ENCODE data around the gene EMILIN1. TPM values are rescaled to one million over a fixed set of nuclear protein-coding genes. Genes with fewer than 3 reads are reported as not detected.
"Not testable (repeated sequence)": the region's sequence is repeated elsewhere in the genome, so short reads cannot be mapped to it uniquely, and the experiment has no call there.

The EMILIN1 gene
- total RNA-seq, 1 donor from 2014 or later = 0.87 TPM

- intact Hi-C loops (cut with micrococcal nuclease) = no loop called here
- H3K9me3 Mint-ChIP-seq = no peaks in the 10 kb centered on the region
- peaks cover 20% of the 10 kb centered on the region for H3K4me1 Mint-ChIP-seq (ENCODE audit: low read depth)
- H3K27me3 Mint-ChIP-seq (ENCODE audit: low read depth) = no peaks in the 10 kb centered on the region
- H3K4me3 Mint-ChIP-seq (ENCODE audit: low read depth) = no peak overlapping the region
- H3K36me3 Mint-ChIP-seq (ENCODE audit: low read depth) = peaks cover 66% of the 10 kb centered on the region
- H3K27ac Mint-ChIP-seq = no peak overlapping the region
- DNase-seq (ENCODE audit: low spot score) = no peak
Observed at GRCh38 chr2:27065128-27065527, 13.3 kb upstream of the EMILIN1 start.

- Mint-ChIP-seq H3K27me3 (ENCODE audit: low read depth) (no peaks in the 10 kb centered on the region), H3K4me3 (ENCODE audit: low read depth) (no peak overlapping the region), H3K27ac (no peak overlapping the region), H3K9me3 (no peaks in the 10 kb centered on the region), H3K4me1 (ENCODE audit: low read depth) (peaks cover 28% of the 10 kb centered on the region), H3K36me3 (ENCODE audit: low read depth) (peaks cover 68% of the 10 kb centered on the region)
- intact Hi-C loops (cut with micrococcal nuclease) = no loop called here
- no peak for DNase-seq (ENCODE audit: low spot score)
Observed at GRCh38 chr2:27067385-27067784, 11.0 kb upstream of the EMILIN1 start.

- Mint-ChIP-seq H3K27me3 (ENCODE audit: low read depth) (no peaks in the 10 kb centered on the region), H3K36me3 (ENCODE audit: low read depth) (peaks cover 55% of the 10 kb centered on the region), H3K4me3 (ENCODE audit: low read depth) (peak overlapping the region; percentile 98), H3K27ac (peak overlapping the region; percentile 47), H3K9me3 (no peaks in the 10 kb centered on the region), H3K4me1 (ENCODE audit: low read depth) (peaks cover 38% of the 10 kb centered on the region)
- no peak for DNase-seq (ENCODE audit: low spot score)
- intact Hi-C loops (cut with micrococcal nuclease) = no loop called here
Observed at GRCh38 chr2:27069436-27069835, 9.0 kb upstream of the EMILIN1 start.

DNA sequence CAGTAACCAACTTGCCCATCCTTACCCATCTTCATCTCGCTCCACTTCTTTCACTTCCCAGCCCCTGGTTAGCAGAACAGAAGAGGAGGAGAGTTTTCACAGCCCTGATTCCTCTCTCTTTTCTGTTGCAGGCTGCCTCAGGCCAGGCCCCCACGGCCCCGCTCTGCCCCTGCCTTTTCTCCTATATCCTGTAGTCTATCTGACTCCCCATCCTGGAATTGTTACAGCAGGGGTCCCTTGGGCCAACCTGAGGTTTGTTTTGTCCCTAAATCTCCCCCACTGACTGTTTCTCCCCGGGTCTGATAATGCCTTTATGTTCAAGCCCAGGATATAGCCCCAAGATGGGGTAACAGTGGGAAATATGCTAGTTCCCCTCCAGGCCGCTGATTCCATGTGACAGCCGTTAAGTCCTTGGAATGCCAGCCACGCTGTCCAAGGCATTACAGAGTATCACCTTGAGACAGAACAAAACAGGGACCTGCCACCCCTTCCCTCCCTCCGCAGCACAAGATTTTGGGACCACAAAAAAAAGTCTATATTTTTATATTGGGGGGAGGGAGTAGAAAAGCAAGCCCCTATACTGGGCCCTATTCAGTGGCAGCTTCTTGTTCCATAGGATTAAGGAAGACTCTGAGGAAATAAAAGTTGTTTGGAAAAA lies 8.3 kb upstream of the EMILIN1 start:
- Mint-ChIP-seq H3K36me3 (ENCODE audit: low read depth) (peaks cover 52% of the 10 kb centered on the region), H3K9me3 (no peaks in the 10 kb centered on the region), H3K27ac (peak overlapping the region; percentile 47), H3K4me3 (ENCODE audit: low read depth) (peak overlapping the region; percentile 98), H3K4me1 (ENCODE audit: low read depth) (peaks cover 44% of the 10 kb centered on the region), H3K27me3 (ENCODE audit: low read depth) (no peaks in the 10 kb centered on the region)
- intact Hi-C loops (cut with micrococcal nuclease) = no loop called here
- DNase-seq (ENCODE audit: low spot score) = no peak

GRCh38 chr2:27070653-27071276 lies 7.7 kb upstream of the EMILIN1 start:
- Mint-ChIP-seq H3K27me3 (ENCODE audit: low read depth) (no peaks in the 10 kb centered on the region), H3K9me3 (no peaks in the 10 kb centered on the region), H3K27ac (peak overlapping the region; percentile 90), H3K4me1 (ENCODE audit: low read depth) (peaks cover 46% of the 10 kb centered on the region), H3K4me3 (ENCODE audit: low read depth) (peak overlapping the region; percentile 98), H3K36me3 (ENCODE audit: low read depth) (peaks cover 45% of the 10 kb centered on the region)
- intact Hi-C loops (cut with micrococcal nuclease) = loop anchor here (1.0 kb wide), 3 partner anchors 11 to 20 kb away; partner anchors contain the start of gene KHK
- no peak for DNase-seq (ENCODE audit: low spot score)

DNA sequence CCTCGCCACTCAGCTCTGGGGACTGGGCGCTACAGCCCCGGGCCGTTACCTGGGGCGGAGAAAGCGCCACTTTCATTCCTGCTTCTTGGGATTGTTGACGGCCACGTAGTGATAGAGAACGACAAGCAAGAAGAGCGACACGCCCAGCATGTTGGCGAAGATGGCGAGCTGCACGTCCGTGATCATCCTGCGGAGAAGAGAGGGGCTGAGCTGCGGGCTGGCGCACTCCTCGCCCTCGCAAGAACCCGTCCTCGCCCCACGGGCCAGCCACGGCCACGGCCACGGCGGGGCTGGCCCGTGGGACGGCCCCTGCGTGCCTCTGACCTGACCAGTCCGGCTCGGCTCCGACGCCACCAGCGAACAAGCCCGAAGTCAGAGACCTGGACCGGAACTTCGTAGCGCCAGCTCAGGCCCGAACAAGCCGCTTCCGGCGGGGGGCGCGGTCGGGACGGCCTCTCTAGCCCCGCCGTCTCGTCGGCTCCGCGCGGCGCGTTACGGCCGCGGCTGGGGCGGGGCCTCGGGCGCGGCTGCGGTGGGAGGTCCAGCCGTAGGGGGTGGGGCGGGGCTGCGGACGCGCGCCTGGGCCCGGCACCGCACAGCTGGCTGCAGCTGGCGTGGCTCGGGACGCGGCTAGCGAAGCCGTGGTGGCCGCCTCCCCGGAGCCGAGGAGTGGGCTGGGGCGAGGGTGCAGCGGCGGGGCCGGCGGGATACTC lies 7.0 kb upstream of the EMILIN1 start, which contains the start of gene OST4:
Gene OST4, minus strand, starts transcription at position 378 of the 713 bp plus-strand sequence.
- H3K27me3 Mint-ChIP-seq (ENCODE audit: low read depth) = no peaks in the 10 kb centered on the region

GRCh38 chr2:27071990-27072830 lies 6.2 kb upstream of the EMILIN1 start:
- Mint-ChIP-seq H3K4me3 (ENCODE audit: low read depth) (peak overlapping the region; percentile 73), H3K4me1 (ENCODE audit: low read depth) (peaks cover 54% of the 10 kb centered on the region), H3K9me3 (no peaks in the 10 kb centered on the region), H3K27me3 (ENCODE audit: low read depth) (no peaks in the 10 kb centered on the region), H3K36me3 (ENCODE audit: low read depth) (peaks cover 37% of the 10 kb centered on the region), H3K27ac (peak overlapping the region; percentile 70)
- intact Hi-C loops (cut with micrococcal nuclease) = loop anchor here (1.0 kb wide), 3 partner anchors 9 to 22 kb away; partner anchors contain the start of gene KHK
- DNase-seq (ENCODE audit: low spot score) = no peak

More for the DNA sequence above, 7.0 kb upstream of the EMILIN1 start, which contains the start of gene OST4:
- Mint-ChIP-seq H3K9me3 (no peaks in the 10 kb centered on the region), H3K36me3 (ENCODE audit: low read depth) (peaks cover 38% of the 10 kb centered on the region), H3K4me1 (ENCODE audit: low read depth) (peaks cover 49% of the 10 kb centered on the region), H3K4me3 (ENCODE audit: low read depth) (peak within 1 kb of the TSS; percentile 98), H3K27ac (peak within 1 kb of the TSS; percentile 90)
- intact Hi-C loops (cut with micrococcal nuclease) = loop anchor here (1.0 kb wide), 3 partner anchors 10 to 21 kb away; partner anchors contain the start of gene KHK
- peak; percentile 89 for DNase-seq (ENCODE audit: low spot score)

DNA sequence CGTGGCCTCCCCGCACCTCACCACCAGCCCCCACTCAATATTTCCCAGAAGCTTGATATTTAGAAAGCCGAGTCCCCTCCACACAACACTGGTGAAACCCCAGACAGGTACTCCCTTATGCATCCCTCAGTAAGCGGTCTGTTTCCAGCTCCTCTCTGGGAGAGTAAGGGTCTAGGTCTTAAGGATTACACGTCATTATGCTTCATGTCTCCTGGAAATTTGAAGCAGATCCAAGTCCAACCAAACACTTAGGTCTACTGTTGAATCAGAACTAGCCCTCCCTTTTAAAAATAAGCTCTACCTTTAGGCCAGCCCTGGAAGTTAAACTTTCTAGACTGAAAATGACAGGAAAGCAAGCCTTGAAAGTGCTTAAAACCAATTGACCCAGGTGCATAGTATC lies 5.5 kb upstream of the EMILIN1 start:
- H3K9me3 Mint-ChIP-seq = no peaks in the 10 kb centered on the region
- H3K27ac Mint-ChIP-seq = peak overlapping the region; percentile 70
- H3K27me3 Mint-ChIP-seq (ENCODE audit: low read depth) = no peaks in the 10 kb centered on the region
- intact Hi-C loops (cut with micrococcal nuclease) = no loop called here
- H3K36me3 Mint-ChIP-seq (ENCODE audit: low read depth) = peaks cover 30% of the 10 kb centered on the region
- DNase-seq (ENCODE audit: low spot score) = no peak
- H3K4me1 Mint-ChIP-seq (ENCODE audit: low read depth) = peaks cover 56% of the 10 kb centered on the region
- peak overlapping the region; percentile 73 for H3K4me3 Mint-ChIP-seq (ENCODE audit: low read depth)

- Mint-ChIP-seq H3K36me3 (ENCODE audit: low read depth) (peaks cover 21% of the 10 kb centered on the region), H3K27me3 (ENCODE audit: low read depth) (no peaks in the 10 kb centered on the region), H3K4me1 (ENCODE audit: low read depth) (peaks cover 56% of the 10 kb centered on the region), H3K4me3 (ENCODE audit: low read depth) (no peak overlapping the region), H3K27ac (peak overlapping the region; percentile 27), H3K9me3 (no peaks in the 10 kb centered on the region)
- intact Hi-C loops (cut with micrococcal nuclease) = no loop called here
- DNase-seq (ENCODE audit: low spot score) = no peak
Observed at GRCh38 chr2:27073782-27074181, 4.6 kb upstream of the EMILIN1 start.

- peak overlapping the region; percentile 80 for H3K27ac Mint-ChIP-seq
- no peak for DNase-seq (ENCODE audit: low spot score)
- H3K27me3 Mint-ChIP-seq (ENCODE audit: low read depth) = no peaks in the 10 kb centered on the region
- H3K4me1 Mint-ChIP-seq (ENCODE audit: low read depth) = peaks cover 46% of the 10 kb centered on the region
- intact Hi-C loops (cut with micrococcal nuclease) = no loop called here
- H3K4me3 Mint-ChIP-seq (ENCODE audit: low read depth) = no peak overlapping the region
- H3K9me3 Mint-ChIP-seq = no peaks in the 10 kb centered on the region
- peaks cover 10% of the 10 kb centered on the region for H3K36me3 Mint-ChIP-seq (ENCODE audit: low read depth)
Observed at GRCh38 chr2:27074738-27075565, 3.5 kb upstream of the EMILIN1 start.

DNA sequence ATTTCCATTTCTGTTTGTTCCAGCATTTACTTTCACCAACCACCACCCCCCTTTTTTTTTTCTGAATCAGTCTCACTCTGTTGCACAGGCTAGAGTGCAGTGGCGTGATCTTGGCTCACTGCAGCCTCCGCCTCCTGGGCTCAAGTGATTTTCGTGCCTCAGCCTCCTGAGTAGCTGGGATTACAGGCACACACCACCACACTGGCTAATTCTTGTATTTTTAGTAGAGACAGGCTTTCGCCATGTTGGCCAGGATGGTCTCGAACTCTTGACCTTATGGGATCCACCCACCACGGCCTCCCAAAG lies 2.9 kb upstream of the EMILIN1 start:
- H3K36me3 Mint-ChIP-seq (ENCODE audit: low read depth); H3K4me3 Mint-ChIP-seq (ENCODE audit: low read depth); DNase-seq (ENCODE audit: low spot score); intact Hi-C loops (cut with micrococcal nuclease); H3K27me3 Mint-ChIP-seq (ENCODE audit: low read depth); H3K9me3 Mint-ChIP-seq: not testable (repeated sequence)
- H3K27ac Mint-ChIP-seq = peak overlapping the region; percentile 80
- H3K4me1 Mint-ChIP-seq (ENCODE audit: low read depth) = peaks cover 45% of the 10 kb centered on the region

GRCh38 chr2:27076323-27076722 lies 2.1 kb upstream of the EMILIN1 start:
- intact Hi-C loops (cut with micrococcal nuclease) = no loop called here
- H3K27ac Mint-ChIP-seq = peak overlapping the region; percentile 73
- no peaks in the 10 kb centered on the region for H3K27me3 Mint-ChIP-seq (ENCODE audit: low read depth)
- no peaks in the 10 kb centered on the region for H3K9me3 Mint-ChIP-seq
- peaks cover 50% of the 10 kb centered on the region for H3K4me1 Mint-ChIP-seq (ENCODE audit: low read depth)
- no peak overlapping the region for H3K4me3 Mint-ChIP-seq (ENCODE audit: low read depth)
- no peaks in the 10 kb centered on the region for H3K36me3 Mint-ChIP-seq (ENCODE audit: low read depth)
- DNase-seq (ENCODE audit: low spot score) = no peak
